HEK293 (cell line): Measurements from ENCODE around the gene RSPH1.

Source experiments
- BCL11B ChIP-seq: fragments of 450-650 bp; formaldehyde crosslinking; IDR thresholded peaks from 2 replicates; pipeline ENCODE4 v1.5.1; 2016; ENCODE audit warnings: low read depth, missing biosample characterization, missing genetic modification characterization
- KLF17 ChIP-seq: fragments of 450-650 bp; formaldehyde crosslinking; IDR thresholded peaks from 2 replicates; pipeline ENCODE4 v1.5.1; 2016; ENCODE audit warnings: missing biosample characterization, missing genetic modification characterization
- PBX3 ChIP-seq: sonication (generic); formaldehyde crosslinking; IDR thresholded peaks from 2 replicates; pipeline ENCODE4 v1.8.1; 2022; ENCODE audit warnings: mild to moderate bottlenecking, moderate library complexity, missing genetic modification reagents
- REST ChIP-seq: fragments of 450-650 bp; formaldehyde crosslinking; IDR thresholded peaks from 2 replicates; pipeline ENCODE4 v1.5.1; 2016; ENCODE audit warnings: missing biosample characterization, missing genetic modification characterization
- SALL2 ChIP-seq: fragments of 450-650 bp; formaldehyde crosslinking; IDR thresholded peaks from 2 replicates; pipeline ENCODE4 v1.5.0; 2017; ENCODE audit warnings: missing biosample characterization, mild to moderate bottlenecking, missing genetic modification characterization, borderline replicate concordance
- SCRT2 ChIP-seq: fragments of 450-650 bp; formaldehyde crosslinking; IDR thresholded peaks from 2 replicates; pipeline ENCODE4 v1.5.1; 2016; ENCODE audit warnings: missing biosample characterization, missing genetic modification characterization
- ZFP37 ChIP-seq: fragments of 450-650 bp; formaldehyde crosslinking; IDR thresholded peaks from 2 replicates; pipeline ENCODE4 v1.5.1; 2016; ENCODE audit warnings: missing biosample characterization, missing genetic modification characterization
- ZNF114 ChIP-seq: fragments of 450-650 bp; formaldehyde crosslinking; IDR thresholded peaks from 2 replicates; pipeline ENCODE4 v1.5.0; 2017; ENCODE audit warnings: missing biosample characterization, missing genetic modification characterization
- ZNF121 ChIP-seq: fragments of 450-650 bp; formaldehyde crosslinking; IDR thresholded peaks from 2 replicates; pipeline ENCODE4 v1.5.1; 2016; ENCODE audit warnings: missing biosample characterization, missing genetic modification characterization
- ZNF174 ChIP-seq: fragments of 450-650 bp; formaldehyde crosslinking; IDR thresholded peaks from 2 replicates; pipeline ENCODE4 v1.5.0; 2017; ENCODE audit warnings: missing biosample characterization, mild to moderate bottlenecking, missing genetic modification characterization
- ZNF354C ChIP-seq: fragments of 450-650 bp; formaldehyde crosslinking; IDR thresholded peaks from 2 replicates; pipeline ENCODE4 v1.5.1; 2016; ENCODE audit warnings: missing biosample characterization, missing genetic modification characterization, low read depth, borderline replicate concordance
- ZNF404 ChIP-seq: fragments of 450-650 bp; formaldehyde crosslinking; IDR thresholded peaks from 2 replicates; pipeline ENCODE4 v1.5.1; 2017; ENCODE audit warnings: missing biosample characterization, missing genetic modification characterization
- ZNF48 ChIP-seq: fragments of 450-650 bp; formaldehyde crosslinking; IDR thresholded peaks from 2 replicates; pipeline ENCODE4 v1.5.1; 2016; ENCODE audit warnings: missing biosample characterization, missing genetic modification characterization
- ZNF510 ChIP-seq: fragments of 450-650 bp; formaldehyde crosslinking; IDR thresholded peaks from 2 replicates; pipeline ENCODE4 v1.5.1; 2018; ENCODE audit warnings: mild to moderate bottlenecking, missing genetic modification characterization, missing biosample characterization; ENCODE audit not compliant: insufficient replicate concordance
- ZNF529 ChIP-seq: fragments of 450-650 bp; formaldehyde crosslinking; IDR thresholded peaks from 2 replicates; pipeline ENCODE4 v1.5.1; 2017; ENCODE audit warnings: missing genetic modification characterization, missing biosample characterization; ENCODE audit not compliant: insufficient replicate concordance
- ZNF555 ChIP-seq: fragments of 450-650 bp; formaldehyde crosslinking; conservative IDR thresholded peaks from 2 replicates; pipeline ENCODE4 v1.5.1; 2017; ENCODE audit warnings: missing biosample characterization, mild to moderate bottlenecking, missing genetic modification characterization, inconsistent platforms
- ZNF558 ChIP-seq: fragments of 450-650 bp; formaldehyde crosslinking; IDR thresholded peaks from 2 replicates; pipeline ENCODE4 v1.5.1; 2016; ENCODE audit warnings: missing biosample characterization, missing genetic modification characterization
- ZNF560 ChIP-seq: fragments of 450-650 bp; formaldehyde crosslinking; IDR thresholded peaks from 2 replicates; pipeline ENCODE4 v1.5.1; 2017; ENCODE audit warnings: missing biosample characterization, missing genetic modification characterization, borderline replicate concordance
- ZNF585B ChIP-seq: fragments of 450-650 bp; formaldehyde crosslinking; IDR thresholded peaks from 2 replicates; pipeline ENCODE4 v1.5.1; 2016; ENCODE audit warnings: missing biosample characterization, missing genetic modification characterization
- ZNF677 ChIP-seq: fragments of 450-650 bp; IDR thresholded peaks from 2 replicates; pipeline ENCODE4 v1.5.0; 2018; ENCODE audit warnings: missing biosample characterization, mild to moderate bottlenecking, missing genetic modification characterization, moderate library complexity
- ZSCAN30 ChIP-seq: fragments of 450-650 bp; IDR thresholded peaks from 2 replicates; pipeline ENCODE4 v1.5.1; 2018; ENCODE audit warnings: missing biosample characterization, mild to moderate bottlenecking, missing genetic modification characterization, moderate library complexity
- TF ChIP-seq, protein P1 (sequence below): fragments of 450-650 bp; formaldehyde crosslinking; IDR thresholded peaks from 2 replicates; pipeline ENCODE4 v1.5.1; 2016; ENCODE audit warnings: missing biosample characterization, missing genetic modification characterization
- TF ChIP-seq, protein P2 (sequence below): fragments of 450-650 bp; formaldehyde crosslinking; IDR thresholded peaks from 2 replicates; pipeline ENCODE4 v1.5.1; 2017; ENCODE audit warnings: missing biosample characterization, missing genetic modification characterization
- TF ChIP-seq, protein P3 (sequence below): fragments of 450-650 bp; formaldehyde crosslinking; IDR thresholded peaks from 2 replicates; pipeline ENCODE4 v1.5.1; 2016; ENCODE audit warnings: missing biosample characterization, missing genetic modification characterization, low read depth
- TF ChIP-seq, protein P4 (sequence below): fragments of 450-650 bp; formaldehyde crosslinking; IDR thresholded peaks from 2 replicates; pipeline ENCODE4 v1.5.1; 2017; ENCODE audit warnings: missing biosample characterization, missing genetic modification characterization
- TF ChIP-seq, protein P5 (sequence below): fragments of 450-650 bp; formaldehyde crosslinking; IDR thresholded peaks from 2 replicates; pipeline ENCODE4 v1.5.1; 2016; ENCODE audit warnings: missing biosample characterization, missing genetic modification characterization

Gene RSPH1

GRCh38 chr21:42474043-42474831 lies 21.8 kb downstream of the RSPH1 start (continued):
- TF ChIP-seq, protein P1, sequence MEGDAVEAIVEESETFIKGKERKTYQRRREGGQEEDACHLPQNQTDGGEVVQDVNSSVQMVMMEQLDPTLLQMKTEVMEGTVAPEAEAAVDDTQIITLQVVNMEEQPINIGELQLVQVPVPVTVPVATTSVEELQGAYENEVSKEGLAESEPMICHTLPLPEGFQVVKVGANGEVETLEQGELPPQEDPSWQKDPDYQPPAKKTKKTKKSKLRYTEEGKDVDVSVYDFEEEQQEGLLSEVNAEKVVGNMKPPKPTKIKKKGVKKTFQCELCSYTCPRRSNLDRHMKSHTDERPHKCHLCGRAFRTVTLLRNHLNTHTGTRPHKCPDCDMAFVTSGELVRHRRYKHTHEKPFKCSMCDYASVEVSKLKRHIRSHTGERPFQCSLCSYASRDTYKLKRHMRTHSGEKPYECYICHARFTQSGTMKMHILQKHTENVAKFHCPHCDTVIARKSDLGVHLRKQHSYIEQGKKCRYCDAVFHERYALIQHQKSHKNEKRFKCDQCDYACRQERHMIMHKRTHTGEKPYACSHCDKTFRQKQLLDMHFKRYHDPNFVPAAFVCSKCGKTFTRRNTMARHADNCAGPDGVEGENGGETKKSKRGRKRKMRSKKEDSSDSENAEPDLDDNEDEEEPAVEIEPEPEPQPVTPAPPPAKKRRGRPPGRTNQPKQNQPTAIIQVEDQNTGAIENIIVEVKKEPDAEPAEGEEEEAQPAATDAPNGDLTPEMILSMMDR, result no peak
- no peak for TF ChIP-seq ZNF560 (tag by site-specific recombination)
- TF ChIP-seq ZSCAN30 (tag by site-specific recombination), result no peak
- TF ChIP-seq ZNF114 (tag by site-specific recombination), result no peak
- TF ChIP-seq SALL2 (tag by site-specific recombination), result no peak
- TF ChIP-seq, protein P2, sequence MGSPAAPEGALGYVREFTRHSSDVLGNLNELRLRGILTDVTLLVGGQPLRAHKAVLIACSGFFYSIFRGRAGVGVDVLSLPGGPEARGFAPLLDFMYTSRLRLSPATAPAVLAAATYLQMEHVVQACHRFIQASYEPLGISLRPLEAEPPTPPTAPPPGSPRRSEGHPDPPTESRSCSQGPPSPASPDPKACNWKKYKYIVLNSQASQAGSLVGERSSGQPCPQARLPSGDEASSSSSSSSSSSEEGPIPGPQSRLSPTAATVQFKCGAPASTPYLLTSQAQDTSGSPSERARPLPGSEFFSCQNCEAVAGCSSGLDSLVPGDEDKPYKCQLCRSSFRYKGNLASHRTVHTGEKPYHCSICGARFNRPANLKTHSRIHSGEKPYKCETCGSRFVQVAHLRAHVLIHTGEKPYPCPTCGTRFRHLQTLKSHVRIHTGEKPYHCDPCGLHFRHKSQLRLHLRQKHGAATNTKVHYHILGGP (tag by site-specific recombination), result no peak
- TF ChIP-seq ZNF354C (tag by site-specific recombination), result no peak
- no peak for TF ChIP-seq ZNF555 (tag by site-specific recombination)
- TF ChIP-seq ZNF558 (tag by site-specific recombination), result no peak
- TF ChIP-seq REST, result no peak
- no peak for TF ChIP-seq PBX3
- TF ChIP-seq KLF17 (tag by site-specific recombination), result no peak
- no peak for TF ChIP-seq ZFP37 (tag by site-specific recombination)
- TF ChIP-seq, protein P3, sequence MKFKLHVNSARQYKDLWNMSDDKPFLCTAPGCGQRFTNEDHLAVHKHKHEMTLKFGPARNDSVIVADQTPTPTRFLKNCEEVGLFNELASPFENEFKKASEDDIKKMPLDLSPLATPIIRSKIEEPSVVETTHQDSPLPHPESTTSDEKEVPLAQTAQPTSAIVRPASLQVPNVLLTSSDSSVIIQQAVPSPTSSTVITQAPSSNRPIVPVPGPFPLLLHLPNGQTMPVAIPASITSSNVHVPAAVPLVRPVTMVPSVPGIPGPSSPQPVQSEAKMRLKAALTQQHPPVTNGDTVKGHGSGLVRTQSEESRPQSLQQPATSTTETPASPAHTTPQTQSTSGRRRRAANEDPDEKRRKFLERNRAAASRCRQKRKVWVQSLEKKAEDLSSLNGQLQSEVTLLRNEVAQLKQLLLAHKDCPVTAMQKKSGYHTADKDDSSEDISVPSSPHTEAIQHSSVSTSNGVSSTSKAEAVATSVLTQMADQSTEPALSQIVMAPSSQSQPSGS (tag by site-specific recombination), result no peak
- no peak for TF ChIP-seq ZNF48
- no peak for TF ChIP-seq ZNF404 (tag by site-specific recombination)
- no peak for TF ChIP-seq SCRT2 (tag by site-specific recombination)
- TF ChIP-seq, protein P4, sequence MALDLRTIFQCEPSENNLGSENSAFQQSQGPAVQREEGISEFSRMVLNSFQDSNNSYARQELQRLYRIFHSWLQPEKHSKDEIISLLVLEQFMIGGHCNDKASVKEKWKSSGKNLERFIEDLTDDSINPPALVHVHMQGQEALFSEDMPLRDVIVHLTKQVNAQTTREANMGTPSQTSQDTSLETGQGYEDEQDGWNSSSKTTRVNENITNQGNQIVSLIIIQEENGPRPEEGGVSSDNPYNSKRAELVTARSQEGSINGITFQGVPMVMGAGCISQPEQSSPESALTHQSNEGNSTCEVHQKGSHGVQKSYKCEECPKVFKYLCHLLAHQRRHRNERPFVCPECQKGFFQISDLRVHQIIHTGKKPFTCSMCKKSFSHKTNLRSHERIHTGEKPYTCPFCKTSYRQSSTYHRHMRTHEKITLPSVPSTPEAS (tag by site-specific recombination), result no peak
- no peak for TF ChIP-seq ZNF174 (tag by site-specific recombination)
- no peak for TF ChIP-seq ZNF529 (tag by site-specific recombination)
- no peak for TF ChIP-seq ZNF121 (tag by site-specific recombination)
- no peak for TF ChIP-seq BCL11B (tag by site-specific recombination)
- TF ChIP-seq, protein P5, sequence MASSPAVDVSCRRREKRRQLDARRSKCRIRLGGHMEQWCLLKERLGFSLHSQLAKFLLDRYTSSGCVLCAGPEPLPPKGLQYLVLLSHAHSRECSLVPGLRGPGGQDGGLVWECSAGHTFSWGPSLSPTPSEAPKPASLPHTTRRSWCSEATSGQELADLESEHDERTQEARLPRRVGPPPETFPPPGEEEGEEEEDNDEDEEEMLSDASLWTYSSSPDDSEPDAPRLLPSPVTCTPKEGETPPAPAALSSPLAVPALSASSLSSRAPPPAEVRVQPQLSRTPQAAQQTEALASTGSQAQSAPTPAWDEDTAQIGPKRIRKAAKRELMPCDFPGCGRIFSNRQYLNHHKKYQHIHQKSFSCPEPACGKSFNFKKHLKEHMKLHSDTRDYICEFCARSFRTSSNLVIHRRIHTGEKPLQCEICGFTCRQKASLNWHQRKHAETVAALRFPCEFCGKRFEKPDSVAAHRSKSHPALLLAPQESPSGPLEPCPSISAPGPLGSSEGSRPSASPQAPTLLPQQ (tag by site-specific recombination), result 0 out of 2 replicates have a peak, but pooled peaks have one; percentile 18
- TF ChIP-seq ZNF585B, result no peak
- no peak for TF ChIP-seq ZNF510 (tag by site-specific recombination)
- TF ChIP-seq ZNF677, result no peak
